Gastrocnemius medialis (tissue), 4 donors: ENCODE results near the gene IL24. TPM values are rescaled to one million over a fixed set of nuclear protein-coding genes. Genes with fewer than 3 reads are reported as not detected.

Source experiments
- ATAC-seq, 2 donors: fragments of 150-250 bp; one replicate each; pipeline ENCODE4 v1.9.1; 2016
- DNase-seq, 2 donors: peaks; one replicate each; pipeline ENCODE4 v3.0.0-alpha.2; 2019
- H3K27ac ChIP-seq, 4 donors: fragments of 200-600 bp; sonication (generic); 1 replicate in 1 of 4; 2 replicates in 3 of 4; pipeline ENCODE4 v1.5.1; 2016 to 2018; ENCODE audit warnings: mild to moderate bottlenecking in 2 of 4, moderate library complexity in 1 of 4
- H3K27me3 ChIP-seq, 3 donors: fragments of 200-600 bp; sonication (generic) in 2 of 3; 1 replicate in 1 of 3; 2 replicates in 2 of 3; pipeline versions ENCODE4 v1.5.1 to v1.6.0; 2016 to 2019; ENCODE audit warnings: mild to moderate bottlenecking in 1 of 3, moderate library complexity in 1 of 3
- H3K36me3 ChIP-seq, 2 donors: fragments of 200-600 bp; sonication (generic) in 1 of 2; one replicate each; pipeline ENCODE4 v1.5.1; 2017 to 2018
- H3K4me1 ChIP-seq, 2 donors: fragments of 200-600 bp; sonication (generic) in 1 of 2; one replicate each; pipeline ENCODE4 v1.5.1; 2016 to 2017; ENCODE audit warnings: mild to moderate bottlenecking in 2 of 2
- H3K4me3 ChIP-seq, 4 donors: fragments of 200-600 bp; sonication (generic) in 3 of 4; 1 replicate in 1 of 4; 2 replicates in 3 of 4; pipeline ENCODE4 v1.5.1; 2016 to 2019; ENCODE audit warnings: mild to moderate bottlenecking in 2 of 4
- H3K9me3 ChIP-seq, 3 donors: fragments of 200-600 bp; sonication (generic) in 2 of 3; 1 replicate in 1 of 3; 2 replicates in 2 of 3; pipeline ENCODE4 v1.5.1; 2016 to 2019
- POLR2A ChIP-seq, 2 donors: fragments of 450-650 bp; IDR thresholded peaks; one replicate each; pipeline ENCODE4 v1.6.1; 2017; ENCODE audit warnings: antibody characterized with exemption in 2 of 2, mild to moderate bottlenecking in 2 of 2, moderate library complexity in 2 of 2
- in situ Hi-C, 4 donors: fragments of 200-750 bp; cut with MboI; loops; one replicate each; pipeline versions ENCODE4 v1.15.0 to v1.8.0; 2017; ENCODE audit warnings: low sequenced_read_pairs in 4 of 4
- intact Hi-C: fragments of 100-400 bp; cut with DNase I; formaldehyde crosslinking; loops from one replicate; pipeline ENCODE4 v1.15.1; 2023; ENCODE audit warnings: low total_unique reads
- total RNA-seq, 4 donors: library from RNA; depleted of rRNA; stranded (reverse); fragments of >200 nt; gene quantifications; one replicate each; pipeline versions ENCODE4 v1.1.0 to v1.2.3, GENCODE V29; 2016
- TF ChIP-seq, protein P1 (sequence below), 5 experiments: fragments of 450-650 bp in 3 of 5; fragments of 200-600 bp in 2 of 5; sonication (generic) in 2 of 5; IDR thresholded peaks in 4 of 5; conservative IDR thresholded peaks in 1 of 5; 1 replicate in 4 of 5; 2 replicates in 1 of 5; pipeline ENCODE4 v1.5.1; 2016 to 2019; ENCODE audit warnings: antibody characterized with exemption in 5 of 5, mild to moderate bottlenecking in 3 of 5, moderate library complexity in 3 of 5

IL24 gene
- total RNA-seq, 4 donors from 2014 or later, result not detected

DNA sequence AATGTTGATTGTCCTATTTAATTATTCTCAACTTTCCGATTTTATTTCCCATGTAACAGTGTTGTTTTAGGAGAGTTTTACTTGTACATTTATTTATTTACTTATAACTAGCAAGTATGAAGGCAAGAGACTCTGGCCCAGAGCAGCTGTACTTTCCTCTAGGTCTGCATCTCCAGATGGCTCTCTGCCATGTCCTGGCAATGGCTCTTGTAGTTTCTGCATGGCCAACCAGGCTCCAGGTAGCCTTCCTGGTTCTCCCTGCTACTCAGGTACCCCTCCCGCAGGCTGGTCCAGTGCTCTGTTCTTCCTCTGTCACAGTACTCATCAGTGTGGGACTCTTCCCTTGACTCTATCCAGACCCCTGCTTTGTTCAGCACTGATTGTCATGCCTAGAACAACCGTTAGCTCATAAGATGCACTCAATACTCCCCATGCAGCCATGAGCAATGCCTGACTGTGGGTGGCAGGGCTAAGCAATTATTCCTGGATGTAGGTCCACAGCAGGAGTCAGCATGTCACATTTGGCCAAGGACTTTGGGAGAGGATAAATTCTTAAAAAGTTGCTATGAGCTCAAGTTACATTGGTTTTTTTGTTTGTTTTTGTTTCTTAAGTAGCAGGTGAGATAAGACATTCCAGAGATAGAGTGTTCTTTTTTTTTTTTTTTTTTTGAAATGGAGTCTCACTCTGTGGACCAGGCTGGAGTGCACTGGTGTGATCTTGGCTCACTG, 42.7 kb upstream of the IL24 start:
- Histone ChIP-seq H3K36me3 (no peaks in the 10 kb centered on the region), H3K9me3 (no peaks in the 10 kb centered on the region), H3K4me1 (no peaks in the 10 kb centered on the region), H3K4me3 (no peak overlapping the region), H3K27ac (no peak overlapping the region), H3K27me3 (no peaks in the 10 kb centered on the region)
- intact Hi-C loops, result no loop called here
- DNase-seq (no peak), ATAC-seq (no peak)
- in situ Hi-C loops, result no loop called here
- no peak for TF ChIP-seq POLR2A (IDR thresholded peaks at IDR 0.05)
- TF ChIP-seq, protein P1, sequence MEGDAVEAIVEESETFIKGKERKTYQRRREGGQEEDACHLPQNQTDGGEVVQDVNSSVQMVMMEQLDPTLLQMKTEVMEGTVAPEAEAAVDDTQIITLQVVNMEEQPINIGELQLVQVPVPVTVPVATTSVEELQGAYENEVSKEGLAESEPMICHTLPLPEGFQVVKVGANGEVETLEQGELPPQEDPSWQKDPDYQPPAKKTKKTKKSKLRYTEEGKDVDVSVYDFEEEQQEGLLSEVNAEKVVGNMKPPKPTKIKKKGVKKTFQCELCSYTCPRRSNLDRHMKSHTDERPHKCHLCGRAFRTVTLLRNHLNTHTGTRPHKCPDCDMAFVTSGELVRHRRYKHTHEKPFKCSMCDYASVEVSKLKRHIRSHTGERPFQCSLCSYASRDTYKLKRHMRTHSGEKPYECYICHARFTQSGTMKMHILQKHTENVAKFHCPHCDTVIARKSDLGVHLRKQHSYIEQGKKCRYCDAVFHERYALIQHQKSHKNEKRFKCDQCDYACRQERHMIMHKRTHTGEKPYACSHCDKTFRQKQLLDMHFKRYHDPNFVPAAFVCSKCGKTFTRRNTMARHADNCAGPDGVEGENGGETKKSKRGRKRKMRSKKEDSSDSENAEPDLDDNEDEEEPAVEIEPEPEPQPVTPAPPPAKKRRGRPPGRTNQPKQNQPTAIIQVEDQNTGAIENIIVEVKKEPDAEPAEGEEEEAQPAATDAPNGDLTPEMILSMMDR (IDR thresholded peaks at IDR 0.05 in 4 of 5, conservative IDR thresholded peaks at IDR 0.05 in 1 of 5), result no peak

DNA sequence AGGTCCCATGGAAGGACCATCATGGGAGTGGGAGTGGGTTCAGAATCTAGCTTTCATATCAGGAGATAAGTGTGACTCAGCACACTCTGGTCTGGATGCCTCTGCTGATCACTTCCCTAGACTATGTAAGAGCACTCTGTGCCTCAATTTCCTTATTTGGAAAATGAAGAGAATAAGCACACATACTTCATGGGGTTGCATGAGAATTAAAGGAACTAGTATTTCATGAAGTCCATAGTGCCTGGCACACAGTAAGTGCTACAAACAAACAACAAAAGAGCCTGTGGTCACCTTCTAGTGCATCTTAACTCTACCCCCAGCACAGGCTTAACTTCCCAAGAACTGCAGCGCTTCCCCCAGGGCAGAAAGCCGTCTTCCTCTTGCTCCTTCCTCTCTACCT, 41.4 kb upstream of the IL24 start:
- Histone ChIP-seq H3K36me3 (no peaks in the 10 kb centered on the region), H3K4me1 (no peaks in the 10 kb centered on the region), H3K4me3 (no peak overlapping the region), H3K27ac (no peak overlapping the region), H3K9me3 (no peaks in the 10 kb centered on the region), H3K27me3 (no peaks in the 10 kb centered on the region)
- ATAC-seq (no peak), DNase-seq (no peak)
- in situ Hi-C loops (no loop called here), intact Hi-C loops (no loop called here)
- TF ChIP-seq POLR2A (IDR thresholded peaks at IDR 0.05), result no peak
- TF ChIP-seq, protein P1 (IDR thresholded peaks at IDR 0.05 in 4 of 5, conservative IDR thresholded peaks at IDR 0.05 in 1 of 5), result no peak

DNA sequence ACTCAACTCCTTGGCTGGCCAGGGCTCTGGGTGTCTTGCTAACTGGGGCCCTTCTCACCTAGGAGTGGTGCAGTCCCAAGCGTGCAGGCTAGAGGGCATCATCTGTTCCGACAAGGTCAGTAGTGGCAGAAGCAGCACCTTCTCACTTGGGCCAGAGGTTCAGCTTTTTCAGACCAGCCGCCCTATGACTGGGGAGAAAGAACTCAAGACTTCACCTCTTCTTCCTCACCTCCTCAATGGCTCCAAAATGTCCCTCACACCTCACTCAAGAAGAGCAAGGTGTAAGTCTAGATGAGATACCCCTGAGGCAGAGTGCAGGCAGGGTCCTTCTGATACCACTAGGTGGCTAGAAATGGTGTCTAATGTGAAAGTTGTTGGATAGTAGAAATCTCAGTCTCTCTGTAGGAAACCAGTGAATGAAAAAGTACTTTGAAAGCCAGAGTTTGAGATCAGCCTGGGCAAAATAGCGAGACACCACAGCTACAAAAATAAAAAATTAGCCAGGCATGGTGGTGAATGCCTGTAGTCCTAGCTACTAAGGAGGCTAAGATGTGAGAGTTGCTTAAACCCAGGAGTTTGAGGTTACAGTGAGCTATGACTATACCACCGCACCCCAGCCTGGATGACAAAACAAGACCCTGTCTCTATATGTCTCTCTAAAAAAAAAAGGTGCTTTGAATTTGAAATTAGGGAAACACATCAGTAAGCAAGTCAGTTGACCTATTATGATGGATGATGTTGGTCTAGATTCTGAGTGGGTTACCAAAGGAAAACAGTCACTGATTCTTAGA, 40.4 kb upstream of the IL24 start:
- Histone ChIP-seq H3K4me1 (no peaks in the 10 kb centered on the region), H3K4me3 (no peak overlapping the region), H3K27me3 (no peaks in the 10 kb centered on the region), H3K36me3 (no peaks in the 10 kb centered on the region), H3K27ac (no peak overlapping the region), H3K9me3 (no peaks in the 10 kb centered on the region)
- intact Hi-C loops, result no loop called here
- in situ Hi-C loops, result no loop called here
- TF ChIP-seq POLR2A (IDR thresholded peaks at IDR 0.05), result no peak
- TF ChIP-seq, protein P1 (IDR thresholded peaks at IDR 0.05 in 4 of 5, conservative IDR thresholded peaks at IDR 0.05 in 1 of 5), result no peak
- DNase-seq, result no peak
- ATAC-seq, result no peak

DNA sequence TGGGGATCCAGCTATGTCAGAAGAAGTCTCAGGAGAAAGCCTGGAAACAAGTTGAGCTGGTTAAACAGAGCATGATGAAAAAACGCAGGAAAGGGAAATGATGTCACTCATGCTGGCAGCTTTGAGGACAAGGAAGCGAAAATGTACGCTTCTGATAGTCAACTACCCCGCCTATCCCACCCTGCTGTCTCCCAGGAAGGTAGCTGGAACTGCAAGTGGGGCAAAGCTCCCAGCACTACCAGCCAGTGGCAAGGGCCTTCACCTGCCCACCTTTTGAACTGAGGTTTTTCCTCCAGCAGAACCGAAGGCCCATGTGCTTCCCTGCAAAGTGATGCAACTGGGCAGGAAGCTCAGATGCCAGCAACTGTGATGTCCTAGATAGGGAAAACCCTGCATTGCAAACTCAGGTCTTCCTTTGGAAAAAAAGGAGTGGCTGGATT, 38.1 kb upstream of the IL24 start:
- DNase-seq, result no peak
- Histone ChIP-seq H3K9me3 (no peaks in the 10 kb centered on the region), H3K4me1 (no peaks in the 10 kb centered on the region), H3K4me3 (no peak overlapping the region), H3K27me3 (no peaks in the 10 kb centered on the region), H3K27ac (no peak overlapping the region), H3K36me3 (no peaks in the 10 kb centered on the region)
- TF ChIP-seq, protein P1 (IDR thresholded peaks at IDR 0.05 in 4 of 5, conservative IDR thresholded peaks at IDR 0.05 in 1 of 5), result no peak
- TF ChIP-seq POLR2A (IDR thresholded peaks at IDR 0.05), result no peak
- in situ Hi-C loops, result no loop called here
- no peak for ATAC-seq
- intact Hi-C loops, result no loop called here
